KMS-11 (cell line): ENCODE measurements around the gene OGG1.

ENCODE experiments used
- H2AFZ ChIP-seq: fragments of 200-600 bp; sonication (generic); 2 replicates; pipeline ENCODE4 v1.6.1; 2016; ENCODE audit warnings: antibody characterized with exemption, mixed run types, low read depth
- H3K27ac ChIP-seq: fragments of 200-600 bp; sonication (generic); 2 replicates; pipeline ENCODE4 v1.6.1; 2016; ENCODE audit warnings: mild to moderate bottlenecking, mixed run types
- H3K27me3 ChIP-seq: fragments of 200-600 bp; sonication (generic); 2 replicates; pipeline ENCODE4 v1.6.1; 2017; ENCODE audit warnings: mild to moderate bottlenecking, low read depth, mixed run types, moderate library complexity; ENCODE audit not compliant: insufficient read depth
- H3K36me3 ChIP-seq: fragments of 200-600 bp; sonication (generic); 2 replicates; pipeline ENCODE4 v1.6.1; 2017; ENCODE audit warnings: mild to moderate bottlenecking, mixed run types; ENCODE audit not compliant: insufficient read depth
- H3K4me1 ChIP-seq: fragments of 200-600 bp; sonication (generic); 2 replicates; pipeline ENCODE4 v1.6.1; 2016; ENCODE audit warnings: mild to moderate bottlenecking, low read depth, mixed run types; ENCODE audit not compliant: poor library complexity, severe bottlenecking
- H3K4me2 ChIP-seq: fragments of 200-600 bp; sonication (generic); 2 replicates; pipeline ENCODE4 v1.7.0; 2016; ENCODE audit warnings: mild to moderate bottlenecking, mixed run types
- H3K4me3 ChIP-seq: fragments of 200-600 bp; sonication (generic); IDR thresholded peaks from 2 replicates; pipeline ENCODE4 v1.6.1; 2017; ENCODE audit warnings: low read depth, low read length, mixed read lengths; ENCODE audit not compliant: insufficient read depth
- H3K79me2 ChIP-seq: fragments of 200-600 bp; sonication (generic); 2 replicates; pipeline ENCODE4 v1.6.1; 2016; ENCODE audit warnings: low read depth, mixed run types; ENCODE audit not compliant: insufficient read depth
- H3K9ac ChIP-seq: fragments of 200-600 bp; sonication (generic); 2 replicates; pipeline ENCODE4 v1.6.1; 2016; ENCODE audit warnings: mild to moderate bottlenecking, mixed run types
- H4K20me1 ChIP-seq: fragments of 200-600 bp; sonication (generic); 2 replicates; pipeline ENCODE4 v1.6.1; 2016; ENCODE audit warnings: mild to moderate bottlenecking, mixed run types; ENCODE audit not compliant: insufficient read depth
- CTCF ChIP-seq: fragments of 200-600 bp; sonication (generic); conservative IDR thresholded peaks from 2 replicates; pipeline ENCODE4 v1.6.1; 2017; ENCODE audit warnings: low read depth, mild to moderate bottlenecking, antibody characterized with exemption, low read length, moderate library complexity, mixed read lengths

OGG1 gene

GRCh38 chr3:9747267-9747666 is 2.5 kb upstream of the OGG1 start:
- H3K36me3 ChIP-seq: no peaks in the 10 kb centered on the region
- H3K4me2 ChIP-seq: no peak overlapping the region
- H3K27ac ChIP-seq: no peak overlapping the region

GRCh38 chr3:9748031-9748430 is 1.7 kb upstream of the OGG1 start:
- H3K4me1 ChIP-seq: peaks cover 4% of the 10 kb centered on the region
- H2AFZ ChIP-seq: no peak overlapping the region
- H3K9ac ChIP-seq: no peak overlapping the region
- H3K4me3 ChIP-seq: no peak overlapping the region
- TF ChIP-seq CTCF: no peak
- no peaks in the 10 kb centered on the region for H3K79me2 ChIP-seq
- H3K27ac ChIP-seq: no peak overlapping the region
- no peaks in the 10 kb centered on the region for H4K20me1 ChIP-seq
- H3K4me2 ChIP-seq: no peak overlapping the region
- no peaks in the 10 kb centered on the region for H3K27me3 ChIP-seq
- no peaks in the 10 kb centered on the region for H3K36me3 ChIP-seq

More at GRCh38 chr3:9747267-9747666, 2.5 kb upstream of the OGG1 start:
- Histone ChIP-seq H3K4me1 (peaks cover 4% of the 10 kb centered on the region), H3K9ac (no peak overlapping the region), H4K20me1 (no peaks in the 10 kb centered on the region), H2AFZ (no peak overlapping the region), H3K79me2 (no peaks in the 10 kb centered on the region), H3K27me3 (no peaks in the 10 kb centered on the region), H3K4me3 (no peak overlapping the region)
- TF ChIP-seq CTCF: no peak

- peak overlapping the region; percentile 85; the same call in 1 of the 2 replicates for H2AFZ ChIP-seq
- peak overlapping the region; percentile 28; the same call in 1 of the 2 replicates for H3K9ac ChIP-seq
- H3K27ac ChIP-seq: peak overlapping the region; percentile 27; the same call in 1 of the 2 replicates
- H3K36me3 ChIP-seq: no peaks in the 10 kb centered on the region
- peak overlapping the region; percentile 54 for H3K4me2 ChIP-seq
- peaks cover 4% of the 10 kb centered on the region for H3K4me1 ChIP-seq
- H3K4me3 ChIP-seq: no peak overlapping the region
- no peak for TF ChIP-seq CTCF
- no peaks in the 10 kb centered on the region for H4K20me1 ChIP-seq
- H3K79me2 ChIP-seq: no peaks in the 10 kb centered on the region
- no peaks in the 10 kb centered on the region for H3K27me3 ChIP-seq
Measured at GRCh38 chr3:9749296-9749644, 482 bp upstream of the OGG1 start.

GRCh38 chr3:9750556-9751411 is 1.0 kb downstream of the OGG1 start:
- H2AFZ ChIP-seq: peak overlapping the region; percentile 85
- H3K4me2 ChIP-seq: peak overlapping the region; percentile 78
- H3K4me1 ChIP-seq: peaks cover 4% of the 10 kb centered on the region
- peak overlapping the region; percentile 72 for H3K4me3 ChIP-seq
- no peaks in the 10 kb centered on the region for H4K20me1 ChIP-seq
- H3K36me3 ChIP-seq: no peaks in the 10 kb centered on the region
- no peak for TF ChIP-seq CTCF
- no peaks in the 10 kb centered on the region for H3K27me3 ChIP-seq
- H3K27ac ChIP-seq: no peak overlapping the region
- H3K9ac ChIP-seq: peak overlapping the region; percentile 24; the same call in 1 of the 2 replicates
- no peaks in the 10 kb centered on the region for H3K79me2 ChIP-seq
